ENCODE data around the gene CALR. TPM values are rescaled to one million over a fixed set of nuclear protein-coding genes. Genes with fewer than 3 reads are reported as not detected.
"Not testable (repeated sequence)": the region's sequence is repeated elsewhere in the genome, so short reads cannot be mapped to it uniquely, and the experiment has no call there.

CALR gene
- total and polyA plus RNA-seq, 9 of the 15 experiments (the other 6 are each of a cell fraction or from before 2014, with no cell fraction given) = 126 to 811 (median 642) TPM

GRCh38 chr19:12890299-12890786 is 48.1 kb upstream of the CALR start (continued):
- TF ChIP-seq HDAC1 (IDR thresholded peaks at IDR 0.05) = peak in 1 of 2 experiments; percentile 98; a peak in 3 of 4 replicates
- TF ChIP-seq TRIM24 (IDR thresholded peaks at IDR 0.05) = peak; percentile 43 to 47; a peak in 2 of 4 replicates
- peak; percentile 98 for TF ChIP-seq LARP7 (IDR thresholded peaks at IDR 0.05)
- peak; percentile 76 for TF ChIP-seq ARID2 (IDR thresholded peaks at IDR 0.05)
- not testable (repeated sequence) for TF ChIP-seq PBX2 (CRISPR knock-in tag; IDR thresholded peaks at IDR 0.05; ENCODE audit: low read depth)
- TF ChIP-seq PBX2 (tag; conservative IDR thresholded peaks at IDR 0.05; ENCODE audit: low read depth) = 0 out of 2 replicates have a peak, but pooled peaks have one; percentile 5
- peak; percentile 88 to 89; a peak in 3 of 4 replicates for TF ChIP-seq ARNT (IDR thresholded peaks at IDR 0.05)
- peak; percentile 66 for TF ChIP-seq POLR2B (IDR thresholded peaks at IDR 0.05; ENCODE audit: low read depth, partially characterized antibody)
- peak; percentile 74 for TF ChIP-seq DPF2 (IDR thresholded peaks at IDR 0.05)
- TF ChIP-seq, protein P1, sequence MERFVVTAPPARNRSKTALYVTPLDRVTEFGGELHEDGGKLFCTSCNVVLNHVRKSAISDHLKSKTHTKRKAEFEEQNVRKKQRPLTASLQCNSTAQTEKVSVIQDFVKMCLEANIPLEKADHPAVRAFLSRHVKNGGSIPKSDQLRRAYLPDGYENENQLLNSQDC (CRISPR knock-in tag; IDR thresholded peaks at IDR 0.05) = 0 out of 2 replicates have a peak, but pooled peaks have one; percentile 40
- peak; percentile 70; the same call in 1 of the 2 replicates for TF ChIP-seq ZBTB2 (IDR thresholded peaks at IDR 0.05)
- peak; percentile 71; the same call in 1 of the 2 replicates for TF ChIP-seq PHB2 (IDR thresholded peaks at IDR 0.05; ENCODE audit: low read depth)
- TF ChIP-seq SMARCA5 (IDR thresholded peaks at IDR 0.05) = peak; percentile 78; the same call in 1 of the 2 replicates
- TF ChIP-seq RAD21 (CRISPR knock-in tag; conservative IDR thresholded peaks at IDR 0.05 in 1 of 2, IDR thresholded peaks at IDR 0.05 in 1 of 2) = peak in 1 of 2 experiments; percentile 15; a peak in 3 of 4 replicates
- TF ChIP-seq MIER1 (IDR thresholded peaks at IDR 0.05; ENCODE audit: low read depth) = 0 out of 2 replicates have a peak, but pooled peaks have one; percentile 57
- peak in 1 of 2 experiments; percentile 81 for TF ChIP-seq FOXK2 (conservative IDR thresholded peaks at IDR 0.05 in 1 of 2, IDR thresholded peaks at IDR 0.05 in 1 of 2; ENCODE audit: low read depth in 2 of 2)
- TF ChIP-seq SUPT5H (IDR thresholded peaks at IDR 0.05) = peak; percentile 74
- TF ChIP-seq MCM7 (IDR thresholded peaks at IDR 0.05) = peak in 1 of 2 experiments; percentile 68; a peak in 1 of 4 replicates
- 0 out of 2 replicates have a peak, but pooled peaks have one; percentile 26 for TF ChIP-seq NFRKB (IDR thresholded peaks at IDR 0.05; ENCODE audit: low read depth)
- TF ChIP-seq POLR2A (conservative IDR thresholded peaks at IDR 0.05) = peak; percentile 69
- TF ChIP-seq ELF4 (CRISPR knock-in tag; IDR thresholded peaks at IDR 0.05) = peak; percentile 92
- TF ChIP-seq EP400 (IDR thresholded peaks at IDR 0.05) = peak; percentile 77
- peak; percentile 89 for TF ChIP-seq NKRF (IDR thresholded peaks at IDR 0.05; ENCODE audit: borderline replicate concordance)
- TF ChIP-seq, protein P2, sequence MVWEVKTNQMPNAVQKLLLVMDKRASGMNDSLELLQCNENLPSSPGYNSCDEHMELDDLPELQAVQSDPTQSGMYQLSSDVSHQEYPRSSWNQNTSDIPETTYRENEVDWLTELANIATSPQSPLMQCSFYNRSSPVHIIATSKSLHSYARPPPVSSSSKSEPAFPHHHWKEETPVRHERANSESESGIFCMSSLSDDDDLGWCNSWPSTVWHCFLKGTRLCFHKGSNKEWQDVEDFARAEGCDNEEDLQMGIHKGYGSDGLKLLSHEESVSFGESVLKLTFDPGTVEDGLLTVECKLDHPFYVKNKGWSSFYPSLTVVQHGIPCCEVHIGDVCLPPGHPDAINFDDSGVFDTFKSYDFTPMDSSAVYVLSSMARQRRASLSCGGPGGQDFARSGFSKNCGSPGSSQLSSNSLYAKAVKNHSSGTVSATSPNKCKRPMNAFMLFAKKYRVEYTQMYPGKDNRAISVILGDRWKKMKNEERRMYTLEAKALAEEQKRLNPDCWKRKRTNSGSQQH (CRISPR knock-in tag; IDR thresholded peaks at IDR 0.05) = peak; percentile 93
